Inflammatory macrophage treated with lipopolysaccharide for 1 hour (primary cell): ENCODE data around the gene TRPM7.
"Not testable (repeated sequence)": the region's sequence is repeated elsewhere in the genome, so short reads cannot be mapped to it uniquely, and the experiment has no call there.

ENCODE experiments used
- DNase-seq, 2 donors: peaks; one replicate each; pipeline ENCODE4 v3.0.0-alpha.2; 2020 to 2022

The TRPM7 gene, protein sequence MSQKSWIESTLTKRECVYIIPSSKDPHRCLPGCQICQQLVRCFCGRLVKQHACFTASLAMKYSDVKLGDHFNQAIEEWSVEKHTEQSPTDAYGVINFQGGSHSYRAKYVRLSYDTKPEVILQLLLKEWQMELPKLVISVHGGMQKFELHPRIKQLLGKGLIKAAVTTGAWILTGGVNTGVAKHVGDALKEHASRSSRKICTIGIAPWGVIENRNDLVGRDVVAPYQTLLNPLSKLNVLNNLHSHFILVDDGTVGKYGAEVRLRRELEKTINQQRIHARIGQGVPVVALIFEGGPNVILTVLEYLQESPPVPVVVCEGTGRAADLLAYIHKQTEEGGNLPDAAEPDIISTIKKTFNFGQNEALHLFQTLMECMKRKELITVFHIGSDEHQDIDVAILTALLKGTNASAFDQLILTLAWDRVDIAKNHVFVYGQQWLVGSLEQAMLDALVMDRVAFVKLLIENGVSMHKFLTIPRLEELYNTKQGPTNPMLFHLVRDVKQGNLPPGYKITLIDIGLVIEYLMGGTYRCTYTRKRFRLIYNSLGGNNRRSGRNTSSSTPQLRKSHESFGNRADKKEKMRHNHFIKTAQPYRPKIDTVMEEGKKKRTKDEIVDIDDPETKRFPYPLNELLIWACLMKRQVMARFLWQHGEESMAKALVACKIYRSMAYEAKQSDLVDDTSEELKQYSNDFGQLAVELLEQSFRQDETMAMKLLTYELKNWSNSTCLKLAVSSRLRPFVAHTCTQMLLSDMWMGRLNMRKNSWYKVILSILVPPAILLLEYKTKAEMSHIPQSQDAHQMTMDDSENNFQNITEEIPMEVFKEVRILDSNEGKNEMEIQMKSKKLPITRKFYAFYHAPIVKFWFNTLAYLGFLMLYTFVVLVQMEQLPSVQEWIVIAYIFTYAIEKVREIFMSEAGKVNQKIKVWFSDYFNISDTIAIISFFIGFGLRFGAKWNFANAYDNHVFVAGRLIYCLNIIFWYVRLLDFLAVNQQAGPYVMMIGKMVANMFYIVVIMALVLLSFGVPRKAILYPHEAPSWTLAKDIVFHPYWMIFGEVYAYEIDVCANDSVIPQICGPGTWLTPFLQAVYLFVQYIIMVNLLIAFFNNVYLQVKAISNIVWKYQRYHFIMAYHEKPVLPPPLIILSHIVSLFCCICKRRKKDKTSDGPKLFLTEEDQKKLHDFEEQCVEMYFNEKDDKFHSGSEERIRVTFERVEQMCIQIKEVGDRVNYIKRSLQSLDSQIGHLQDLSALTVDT (N-terminal part only)

DNA sequence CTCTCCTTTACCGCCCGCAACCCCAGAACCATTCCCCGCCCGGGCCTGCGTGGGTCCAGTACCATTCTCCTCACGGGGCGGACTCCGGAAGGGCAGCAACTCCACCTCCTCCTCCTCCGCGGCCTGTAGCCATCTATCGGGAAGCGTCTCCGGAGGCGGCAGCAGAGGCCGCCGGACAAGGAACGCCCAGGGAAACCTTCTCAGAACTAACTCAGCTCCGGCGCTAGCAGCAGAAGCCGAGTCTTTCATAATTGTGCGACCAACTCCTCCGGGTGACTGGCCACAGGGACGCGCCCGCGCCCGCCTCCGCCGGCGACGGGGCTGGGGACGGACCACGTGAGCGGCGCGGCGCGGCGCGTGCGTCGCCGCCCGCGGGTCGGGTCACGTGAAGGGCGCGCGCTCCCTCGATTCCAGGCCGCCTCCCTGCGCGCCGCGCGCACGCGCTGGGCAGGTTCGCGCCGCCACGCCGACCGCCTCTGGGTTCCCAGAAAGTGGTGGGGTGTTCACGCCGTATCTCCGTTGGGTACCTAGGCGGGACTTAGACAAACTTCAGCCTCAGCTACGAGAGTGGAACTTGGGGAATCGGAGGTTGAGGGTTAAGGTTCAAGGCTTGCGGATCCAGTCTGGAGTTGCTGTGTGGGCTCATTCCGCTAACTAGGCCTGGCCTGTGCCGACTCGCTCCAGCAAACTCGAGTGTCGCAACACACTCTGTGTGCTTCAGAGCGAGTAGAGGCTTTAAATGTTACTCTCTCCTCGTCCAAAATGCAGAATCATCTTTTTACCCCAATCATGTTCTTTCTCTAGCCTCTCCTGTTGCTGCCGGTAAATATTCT, at the start of gene TRPM7:
Gene TRPM7, minus strand, starts transcription at position 329 of the 833 bp plus-strand sequence. Its CDS starts 264 bp downstream, at position 65.
- peak; percentile 89 to 90 for DNase-seq

DNA sequence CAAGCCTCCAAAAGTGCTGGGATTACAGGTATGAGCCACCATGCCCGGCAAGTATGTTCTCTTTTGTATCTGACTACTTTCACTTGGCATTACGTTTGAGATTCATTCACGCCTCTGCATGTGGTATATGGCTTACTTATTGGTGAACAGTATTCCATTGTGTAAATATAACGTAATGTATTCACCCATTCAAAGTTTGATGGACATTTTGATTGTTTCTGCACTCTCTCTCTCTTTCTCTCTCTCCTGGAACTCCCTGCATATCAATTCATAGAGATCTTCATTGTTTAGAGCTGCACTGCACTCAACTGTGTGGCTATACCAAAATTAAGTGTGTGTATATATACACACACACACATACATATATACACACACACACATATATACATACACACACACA, 48.6 kb upstream of the TRPM7 start:
- no peak for DNase-seq

DNA sequence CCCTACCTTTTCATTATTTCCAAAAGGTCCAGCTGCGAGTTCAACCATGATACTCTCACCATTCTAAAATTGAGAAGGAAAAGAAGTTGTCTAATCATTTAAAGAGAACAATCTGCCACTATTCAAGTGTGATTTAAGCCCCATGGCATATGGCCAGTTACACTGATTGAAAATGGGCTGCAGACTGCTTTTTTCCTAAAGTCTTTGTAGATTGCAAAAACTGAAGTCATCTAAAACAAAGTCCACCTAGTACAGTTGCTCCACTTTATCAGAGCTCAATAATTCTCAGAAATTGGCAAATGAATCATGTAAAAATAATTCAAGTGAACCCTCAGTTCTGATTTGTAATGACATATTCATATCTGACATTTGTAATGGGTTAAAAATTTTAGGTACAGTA, 39.7 kb upstream of the TRPM7 start:
- DNase-seq: no peak

DNA sequence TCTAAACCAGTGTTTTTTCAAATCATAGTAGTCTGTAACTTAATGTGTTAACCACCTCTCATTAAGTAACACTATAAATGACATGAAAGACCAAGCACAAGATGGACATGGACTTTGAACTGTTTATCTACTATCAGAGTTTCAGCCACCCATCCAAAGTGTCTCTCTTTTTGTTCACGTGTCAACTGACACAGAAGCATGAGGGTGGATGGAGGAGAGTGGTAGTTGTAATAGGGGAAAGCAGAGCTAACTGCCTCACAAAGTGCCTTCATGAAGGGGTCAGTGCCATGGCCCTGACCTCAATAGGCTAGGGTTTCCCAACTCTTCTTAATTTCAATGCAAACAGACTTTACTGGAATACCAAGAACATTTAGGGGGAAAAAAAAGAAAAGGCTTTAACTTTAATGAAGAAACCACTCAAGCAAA, 32.1 kb upstream of the TRPM7 start:
- DNase-seq: no peak

DNA sequence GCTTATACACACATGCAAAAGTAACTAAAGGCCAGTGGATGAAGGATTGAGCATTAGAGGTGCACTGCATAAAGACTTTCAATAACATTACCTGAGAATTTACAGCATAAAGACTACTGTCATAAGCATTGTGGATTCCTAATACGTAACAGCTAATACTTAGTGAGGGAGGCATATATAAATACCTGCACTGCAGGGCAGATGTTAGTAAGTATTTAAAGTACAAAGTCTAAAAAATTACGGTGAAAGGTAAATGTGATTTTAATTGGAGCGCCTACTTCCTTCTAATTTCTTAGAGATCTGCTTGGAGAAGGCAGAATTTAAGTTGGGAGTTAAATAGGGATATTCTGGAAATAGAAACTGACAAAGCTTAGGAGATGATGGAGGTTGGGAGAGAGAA, 25.4 kb upstream of the TRPM7 start:
- no peak for DNase-seq

DNA sequence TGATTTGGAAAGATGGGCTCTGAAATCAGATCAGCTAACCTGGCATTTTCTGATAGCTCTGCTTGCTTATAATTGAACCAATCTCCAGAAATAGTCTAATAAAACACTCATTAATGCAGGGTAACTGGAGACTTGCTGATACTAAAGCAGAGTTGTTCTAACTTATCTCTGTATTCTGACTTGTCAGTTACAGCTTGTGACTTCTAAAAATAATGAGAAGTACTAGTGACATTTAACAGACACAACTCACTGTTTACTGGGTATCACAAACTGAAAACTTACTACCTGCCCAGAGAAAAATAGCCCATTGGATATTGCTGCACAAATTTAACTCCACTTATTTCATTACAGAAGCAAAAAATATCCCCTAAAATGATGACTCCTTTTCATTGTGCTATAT, 24.0 kb upstream of the TRPM7 start:
- no peak for DNase-seq

DNA sequence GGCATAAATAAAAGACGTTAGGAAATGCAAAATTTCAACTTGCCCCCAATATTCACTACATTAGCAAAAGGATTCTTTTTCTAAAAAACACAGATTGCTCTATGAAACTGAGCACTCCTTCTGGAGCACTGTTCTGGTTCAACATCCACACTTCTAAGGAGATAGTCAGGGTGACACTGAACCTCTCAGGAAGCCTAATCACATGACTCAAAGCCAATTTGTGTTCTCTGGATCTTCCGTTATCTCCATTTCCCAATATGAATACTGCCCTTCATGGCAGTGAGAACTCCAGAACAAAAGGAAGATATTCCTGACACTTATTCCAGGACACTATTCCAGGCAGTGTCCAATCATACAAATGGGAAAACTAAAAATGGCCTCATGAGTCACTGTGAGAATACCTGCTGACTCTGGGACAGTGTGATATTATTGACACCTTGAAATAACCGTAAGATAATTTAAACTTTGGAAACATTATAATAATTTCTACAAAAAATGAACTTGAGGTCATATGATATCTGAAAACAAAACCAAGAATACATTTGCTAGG, 21.4 kb upstream of the TRPM7 start:
- no peak for DNase-seq

DNA sequence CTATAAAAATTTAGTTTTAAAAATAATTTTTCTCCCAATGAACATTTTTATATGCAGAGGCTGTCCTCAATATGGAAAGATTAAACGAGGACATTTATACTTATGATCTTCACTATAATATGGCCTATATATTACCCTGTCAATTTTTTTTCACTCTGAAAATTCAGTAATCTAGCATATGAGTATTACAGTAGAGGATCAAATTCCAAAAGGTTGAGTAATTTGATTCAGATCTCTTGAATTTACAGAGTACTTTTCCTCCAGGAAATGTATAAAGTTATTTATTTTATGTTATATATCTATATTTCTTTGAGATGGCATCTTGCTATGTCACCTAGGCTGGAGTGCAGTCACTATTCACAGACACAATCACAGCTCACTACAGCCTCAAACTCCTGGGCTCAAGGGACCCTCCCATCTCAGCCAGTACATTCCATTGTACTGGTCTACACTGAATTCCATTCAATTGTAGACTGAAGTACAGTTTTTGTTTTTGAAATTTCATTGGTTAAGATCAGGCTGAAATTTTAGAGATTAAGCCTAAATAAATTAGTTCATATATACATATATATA, 16.3 kb upstream of the TRPM7 start:
- no peak for DNase-seq

DNA sequence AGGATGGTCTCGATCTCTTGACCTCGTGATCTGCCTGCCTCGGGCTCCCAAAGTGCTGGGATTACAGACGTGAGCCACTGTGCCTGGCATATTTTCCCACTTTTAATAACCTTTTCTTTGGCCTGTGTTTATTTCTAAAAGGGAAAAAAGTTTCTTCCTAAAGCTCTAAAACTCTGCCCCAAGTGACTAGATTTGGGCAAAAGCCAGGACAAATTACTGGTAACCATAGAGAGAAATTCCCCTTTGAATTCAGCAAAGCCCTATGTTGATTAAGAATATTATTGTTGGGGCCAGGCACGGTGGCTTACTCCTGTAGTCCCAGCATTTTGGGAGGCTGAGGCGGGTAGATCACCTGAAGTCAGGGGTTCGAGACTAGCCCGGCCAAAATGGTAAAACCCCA, 11.5 kb upstream of the TRPM7 start:
- DNase-seq: no peak

DNA sequence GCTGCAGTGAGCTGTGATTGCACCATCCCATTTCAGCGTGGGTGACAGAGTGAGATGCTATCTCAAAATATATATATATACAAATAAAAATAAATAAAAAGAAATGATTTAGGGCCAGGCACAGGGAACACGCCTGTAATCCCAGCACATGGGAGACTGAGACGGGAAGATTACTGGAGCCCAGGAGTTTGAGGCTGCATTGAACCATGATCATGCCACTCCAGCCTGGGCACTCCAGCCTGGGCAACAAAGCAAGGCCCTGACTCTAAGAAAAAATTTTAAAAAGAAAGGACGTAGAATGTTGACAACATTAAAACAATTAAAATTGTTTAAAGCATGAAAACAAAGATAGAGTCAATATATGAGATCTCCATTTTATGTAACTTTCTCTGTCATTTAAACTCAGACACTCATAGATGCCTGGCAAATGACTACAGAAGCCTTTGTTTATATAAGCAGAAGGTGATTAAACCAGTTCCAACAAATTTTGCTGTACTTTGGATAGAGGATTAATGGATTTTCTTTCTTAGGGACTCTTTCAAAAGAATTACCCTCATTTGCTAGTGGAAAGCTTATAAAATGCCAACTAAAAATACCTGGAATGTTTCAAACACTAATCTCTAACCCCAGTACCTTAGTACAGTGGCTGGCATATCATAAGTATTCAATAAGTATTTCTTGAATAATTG, 10.7 kb upstream of the TRPM7 start:
- DNase-seq: no peak

DNA sequence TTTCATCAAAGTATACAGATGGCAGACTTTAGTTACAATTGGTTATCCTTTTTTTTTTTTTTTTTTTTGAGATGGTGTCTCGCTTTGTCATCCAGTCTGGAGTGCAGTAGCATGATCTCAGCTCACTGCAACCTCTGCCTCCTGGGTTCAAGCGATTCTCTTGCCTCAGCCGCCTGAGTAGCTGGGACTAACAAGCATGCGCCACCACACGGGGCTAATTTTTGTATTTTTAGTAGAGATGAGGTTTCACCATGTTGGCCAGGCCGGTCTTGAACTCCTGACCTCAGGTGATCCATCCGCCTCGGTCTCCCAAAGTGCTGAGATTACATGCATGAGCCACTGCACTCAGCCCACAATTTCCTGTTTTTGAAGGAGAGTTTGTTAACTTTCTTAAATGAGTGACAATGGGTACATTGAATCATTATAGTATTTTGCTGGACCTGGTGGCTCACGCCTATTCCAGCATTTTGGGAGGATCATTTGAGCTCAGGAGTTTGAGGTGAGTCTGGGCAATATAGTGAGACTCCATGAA, 8.1 kb upstream of the TRPM7 start:
- DNase-seq: not testable (repeated sequence)

DNA sequence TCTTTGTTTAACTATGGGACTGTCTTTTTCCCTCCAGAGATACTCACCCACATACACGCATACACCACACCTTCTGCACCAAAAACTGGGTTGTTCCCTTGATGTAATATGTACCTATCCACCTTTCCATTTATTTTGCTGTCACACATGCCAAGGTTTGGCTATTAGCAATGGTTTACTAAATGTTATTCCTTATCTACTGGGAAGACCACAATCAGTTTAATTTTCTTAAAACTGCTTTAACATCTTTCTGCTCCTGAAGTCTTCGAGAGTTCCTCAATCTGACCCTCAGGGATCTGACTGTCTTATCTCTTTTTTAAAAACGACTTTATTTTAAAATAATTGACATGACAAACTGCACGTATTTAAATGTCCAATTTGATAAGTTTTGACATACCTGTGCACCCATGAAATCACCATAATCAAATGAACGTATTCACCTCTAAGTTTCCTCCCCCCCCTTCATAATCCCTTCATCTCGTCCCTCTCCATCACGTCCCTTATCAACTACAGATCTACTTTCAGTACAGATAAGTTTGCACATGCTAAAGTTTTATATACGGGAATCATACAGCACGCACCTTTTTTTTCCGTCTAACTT, 805 bp upstream of the TRPM7 start:
- DNase-seq: no peak

DNA sequence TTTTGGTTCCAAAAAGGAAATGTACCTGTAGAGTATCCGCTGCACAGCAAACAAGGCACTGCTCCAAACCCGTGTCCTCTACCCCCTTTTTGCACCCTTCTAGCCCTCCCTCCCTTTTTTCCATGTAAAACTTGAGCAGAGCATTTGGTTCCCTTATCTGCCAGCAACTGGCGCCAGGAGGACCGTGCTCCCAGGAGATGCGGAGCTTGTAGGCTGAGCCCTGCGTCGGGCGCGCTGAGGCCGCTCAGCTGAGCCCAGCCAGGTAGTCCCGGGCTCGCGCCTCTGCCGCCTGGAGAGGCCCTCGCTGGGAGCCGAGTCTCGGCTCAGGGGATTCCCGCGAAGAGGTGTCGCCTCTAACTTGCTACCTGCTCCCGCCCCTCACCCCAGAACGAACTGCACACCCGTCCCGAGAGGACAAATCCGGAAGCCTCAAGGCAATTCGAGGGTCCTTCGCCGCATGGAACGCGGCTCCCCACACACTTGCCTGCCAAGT, 575 bp downstream of the TRPM7 start:
- DNase-seq: peak; percentile 24 to 32

DNA sequence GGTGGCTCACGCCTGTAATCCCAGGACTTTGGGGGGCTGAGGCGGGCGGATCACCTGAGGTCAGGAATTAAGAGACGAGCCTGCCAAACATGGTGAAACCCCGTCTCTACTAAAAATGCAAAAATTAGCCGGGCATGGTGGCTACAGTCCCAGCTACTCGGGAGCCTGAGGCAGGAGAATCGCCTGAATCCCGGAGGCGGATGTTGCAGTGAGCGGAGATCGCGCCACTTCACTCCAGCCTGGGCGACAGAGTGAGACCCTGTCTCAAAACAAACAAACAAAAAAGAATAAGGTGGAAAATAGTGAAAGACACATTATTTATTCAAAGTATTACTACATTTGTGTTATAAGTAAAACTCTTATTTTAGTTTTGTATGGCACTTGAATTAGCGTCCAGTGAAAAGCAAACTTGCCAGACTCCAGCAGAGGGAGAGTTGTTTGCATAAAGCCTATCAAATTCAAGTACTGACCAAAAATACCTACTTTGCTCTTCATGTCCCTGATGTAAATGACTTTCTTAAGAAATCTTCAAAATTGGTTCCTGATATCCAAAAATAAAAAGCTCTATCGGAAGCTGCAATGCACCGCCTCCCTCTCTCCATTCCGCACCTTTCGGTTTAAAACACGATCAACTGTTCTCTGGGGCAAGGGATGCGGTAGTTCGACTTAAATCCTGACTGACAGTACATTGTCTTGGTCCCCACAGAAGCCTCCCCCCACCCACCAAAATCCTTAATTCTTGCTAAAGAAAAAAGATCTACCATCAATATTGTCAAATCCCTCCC, 1.2 kb downstream of the TRPM7 start:
- peak in 1 of 2 donors; percentile 13 for DNase-seq

DNA sequence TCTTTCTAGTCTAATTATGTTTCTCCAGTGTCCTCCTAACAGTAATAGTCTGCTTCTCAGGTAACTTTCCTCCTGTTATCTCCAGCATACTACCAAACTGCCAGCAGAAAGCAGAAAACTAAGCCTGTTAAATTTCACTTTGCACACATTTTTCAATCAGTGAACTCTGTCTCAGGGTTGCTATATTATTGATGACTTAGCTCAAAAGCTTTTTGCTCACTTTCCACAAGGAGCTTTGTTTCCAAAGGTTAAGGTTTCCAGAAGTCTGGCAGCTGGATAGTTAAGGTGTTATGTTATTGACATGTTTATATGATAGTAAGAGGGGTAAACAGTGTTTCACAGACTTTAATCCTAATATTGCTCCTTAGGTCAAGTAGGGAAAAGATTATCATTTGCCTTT, 5.1 kb downstream of the TRPM7 start:
- no peak for DNase-seq

DNA sequence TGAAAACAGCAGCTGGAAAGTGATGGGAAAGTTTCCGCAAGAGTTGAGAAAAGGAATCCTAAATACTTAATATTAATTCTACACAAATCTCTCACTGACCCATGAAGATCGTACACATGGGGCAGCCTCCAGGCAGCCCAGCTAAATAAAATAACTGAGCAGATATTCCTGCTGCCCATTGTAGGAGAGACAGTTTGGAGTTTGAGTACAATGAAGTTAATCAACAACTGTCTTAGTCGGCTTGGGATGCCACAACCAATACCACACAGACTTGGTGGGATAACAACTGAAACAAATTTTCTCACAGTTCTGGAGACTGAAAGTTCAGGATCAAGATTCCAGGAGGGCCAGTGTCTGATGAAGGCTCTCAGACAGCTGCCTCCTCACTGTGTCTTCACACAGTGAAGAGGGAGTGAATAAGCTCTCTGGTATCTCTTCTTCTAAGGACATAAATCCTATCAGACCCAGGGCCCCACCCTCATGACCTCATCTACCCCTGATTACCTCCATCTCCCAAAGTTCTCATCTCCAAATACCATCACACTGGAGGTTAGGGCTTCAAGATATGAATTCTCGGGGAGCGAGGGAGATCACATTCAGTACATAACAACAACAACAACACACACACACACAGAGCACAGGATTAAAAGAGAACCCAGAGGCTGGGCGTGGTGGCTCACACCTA, 9.7 kb downstream of the TRPM7 start:
- DNase-seq: no peak

DNA sequence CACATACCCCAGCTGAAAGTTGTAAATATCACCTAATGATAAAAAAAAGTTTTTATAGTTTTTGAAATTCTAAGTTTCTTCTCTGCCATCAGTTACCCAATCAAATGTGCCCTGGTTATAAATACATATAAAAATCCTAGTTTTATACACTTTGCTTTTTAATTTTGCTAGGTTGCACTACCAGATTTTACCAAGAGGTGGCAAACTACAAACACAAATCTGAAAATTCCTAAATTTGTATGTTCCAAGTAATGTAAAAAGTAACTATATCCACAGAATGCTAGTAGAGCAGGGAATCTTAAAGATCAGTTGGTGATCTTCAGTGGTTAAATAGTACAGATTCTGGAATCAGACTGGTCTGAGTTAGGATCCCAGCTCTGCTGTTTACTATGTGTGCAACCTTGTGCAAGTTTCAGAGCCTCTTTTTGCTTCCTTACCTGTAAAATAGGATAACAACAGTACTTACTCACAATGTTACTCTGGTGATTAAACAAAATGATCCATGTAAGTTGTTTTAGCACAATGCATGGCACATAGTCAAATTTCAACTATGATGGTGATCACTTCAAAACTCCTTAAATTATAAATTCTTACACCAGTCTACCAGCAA, 11.0 kb downstream of the TRPM7 start:
- DNase-seq: peak in 1 of 2 donors; percentile 70

DNA sequence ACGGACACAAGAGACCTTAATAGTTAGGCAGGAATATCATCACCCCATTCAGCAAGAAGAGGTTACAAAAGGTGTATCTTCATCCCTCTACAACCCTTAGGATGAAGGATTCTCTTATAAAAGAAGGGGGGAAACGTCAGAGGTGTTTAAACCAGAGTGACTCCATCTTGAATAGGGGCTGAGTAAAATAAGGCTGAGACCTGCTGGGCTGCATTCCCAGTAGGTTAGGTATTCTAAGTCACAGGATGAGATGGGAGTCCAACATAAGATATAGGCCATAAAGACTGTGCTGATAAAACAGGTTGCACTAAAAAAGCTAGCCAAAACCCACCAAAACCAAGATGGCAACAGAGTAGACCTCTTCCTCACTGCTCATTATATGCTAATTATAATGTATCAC, 16.5 kb downstream of the TRPM7 start:
- DNase-seq: no peak
